Suppressor macrophage treated with lipopolysaccharide for 1 hour (primary cell): ENCODE results near the gene TMEM91.
"Not testable (repeated sequence)": the region's sequence is repeated elsewhere in the genome, so short reads cannot be mapped to it uniquely, and the experiment has no call there.

ENCODE experiments used
- DNase-seq, 3 donors: peaks; one replicate each; pipeline ENCODE4 v3.0.0-alpha.2; 2020 to 2022

The TMEM91 gene

DNA sequence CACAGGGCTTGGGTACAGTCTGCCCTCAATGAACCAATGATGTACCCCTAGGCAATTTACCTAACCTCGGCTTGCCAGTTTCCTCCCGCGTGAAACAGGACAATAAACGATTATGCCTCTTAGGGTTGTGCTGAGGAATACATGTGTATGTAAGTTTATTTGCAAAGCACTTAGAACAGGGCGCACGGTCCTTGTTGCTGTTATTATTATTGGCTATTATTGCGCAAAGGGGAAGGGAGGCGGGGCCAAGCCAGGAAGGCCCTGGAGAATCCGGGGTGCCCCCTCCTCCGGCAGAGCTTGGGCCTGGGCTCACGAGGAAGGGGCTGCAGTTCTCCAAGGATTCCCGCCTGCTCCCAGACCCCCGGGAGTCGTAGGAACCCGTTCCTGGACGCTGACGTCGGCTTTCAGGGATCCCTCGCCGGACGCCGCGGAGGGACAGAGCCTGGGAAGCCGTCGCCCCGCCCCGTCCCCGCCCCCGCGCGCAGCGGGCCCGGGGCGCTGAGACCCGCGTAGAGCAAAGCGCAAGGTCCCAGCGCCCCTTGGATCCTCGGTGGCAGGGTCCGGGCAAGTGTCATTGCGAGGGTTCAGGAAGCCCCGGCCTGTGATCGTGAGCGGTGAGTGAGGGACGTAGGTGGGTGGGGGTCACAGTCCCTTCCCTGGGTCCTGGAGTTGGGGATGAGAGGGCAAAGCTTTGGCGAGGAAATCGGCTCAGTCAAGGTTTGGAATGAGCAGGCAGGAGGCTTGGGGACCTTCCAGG is at the start of gene TMEM91:
TSS of gene TMEM91 (plus strand) at position 293 of the 757 bp plus-strand sequence. CDS start 1,777 bp downstream, outside the sequence.
- DNase-seq = peak; percentile 48 to 64 (median 59)

DNA sequence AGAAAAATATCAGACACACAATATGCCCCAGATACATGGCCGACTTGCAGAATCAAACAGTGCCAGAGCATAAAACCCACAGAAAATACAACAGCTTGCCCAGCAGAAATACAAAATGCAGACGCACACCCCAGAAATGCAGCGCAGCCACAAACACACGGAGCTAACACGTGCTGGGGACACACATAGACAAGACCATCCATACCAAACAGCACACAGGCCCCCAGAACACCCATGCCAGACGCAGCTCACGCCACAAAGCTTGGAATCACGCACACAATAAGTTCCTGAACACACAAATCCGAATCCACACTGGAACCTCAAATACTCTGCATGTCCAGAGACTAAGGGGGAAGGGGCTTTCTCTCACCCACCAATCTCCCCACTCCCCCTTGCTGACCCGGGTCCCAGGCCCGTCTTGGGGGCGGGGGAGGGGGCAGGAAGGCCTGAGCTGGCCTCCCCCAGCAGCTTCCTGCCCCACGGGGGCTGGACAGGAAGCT is 49.2 kb upstream of the TMEM91 start:
- peak in 2 of 3 donors; percentile 19 to 27 for DNase-seq

DNA sequence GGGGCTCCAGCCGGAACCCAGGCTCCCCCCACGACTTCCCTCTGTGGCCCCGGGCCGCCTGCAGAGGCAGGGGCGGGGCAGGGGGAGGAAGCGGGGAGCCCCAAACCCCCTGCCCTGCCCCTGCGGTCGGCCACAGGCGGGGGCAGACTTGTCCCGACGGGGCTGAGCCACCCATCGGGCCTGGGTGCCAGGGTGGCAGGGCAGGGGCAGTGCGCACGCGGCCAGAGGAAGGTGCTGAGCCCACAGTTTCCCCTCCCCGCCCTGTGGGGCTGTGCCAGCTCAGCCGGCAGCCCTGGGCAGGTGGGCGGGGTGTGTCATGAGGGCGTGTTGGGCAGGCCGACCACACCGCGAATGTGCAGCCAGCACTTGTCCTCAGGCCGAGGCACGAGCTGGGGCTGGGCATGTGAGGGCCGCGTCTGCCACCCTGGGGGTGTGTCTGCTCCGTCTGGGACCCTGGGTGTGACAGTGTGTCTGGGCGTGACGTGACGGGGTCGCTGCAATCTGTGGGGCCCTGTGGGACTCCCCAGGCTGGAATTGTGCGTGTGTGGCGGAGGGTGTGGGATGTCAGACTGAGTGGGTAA is 48.7 kb upstream of the TMEM91 start:
- peak; percentile 90 to 94 (median 92) for DNase-seq

DNA sequence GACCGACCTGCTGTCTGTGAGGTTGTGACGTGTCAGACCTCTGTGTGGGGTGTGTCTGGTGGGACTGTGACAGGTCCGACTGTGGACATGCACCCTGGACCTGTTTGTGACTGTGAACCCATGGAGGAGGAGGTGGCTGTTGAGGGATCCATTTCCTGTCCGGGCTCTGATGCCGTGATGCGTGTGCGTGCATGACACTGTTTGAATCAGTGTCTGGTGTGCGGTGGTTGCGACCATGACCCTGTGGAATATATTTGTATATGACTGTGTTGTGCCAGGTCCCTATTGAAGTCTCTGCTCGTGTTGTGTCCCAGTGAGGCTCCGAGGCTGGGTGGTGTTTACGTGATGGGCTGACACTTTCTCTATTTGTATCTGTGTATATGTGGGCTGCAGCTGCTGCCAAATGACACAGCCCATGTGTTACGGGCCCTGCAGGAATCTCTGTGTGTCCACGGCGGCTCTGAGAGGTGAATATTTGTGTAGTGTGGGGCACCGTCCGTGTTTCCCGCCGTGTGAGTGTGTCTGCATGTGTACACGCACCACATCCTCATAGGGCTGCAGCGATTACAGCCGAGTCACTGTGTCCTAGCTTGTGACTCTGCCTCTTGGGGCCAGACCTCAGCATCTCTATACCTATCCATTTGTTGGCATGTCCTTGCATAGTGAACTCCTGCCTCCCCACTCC is 48.0 kb upstream of the TMEM91 start:
- DNase-seq = peak; percentile 51 to 69 (median 63)

DNA sequence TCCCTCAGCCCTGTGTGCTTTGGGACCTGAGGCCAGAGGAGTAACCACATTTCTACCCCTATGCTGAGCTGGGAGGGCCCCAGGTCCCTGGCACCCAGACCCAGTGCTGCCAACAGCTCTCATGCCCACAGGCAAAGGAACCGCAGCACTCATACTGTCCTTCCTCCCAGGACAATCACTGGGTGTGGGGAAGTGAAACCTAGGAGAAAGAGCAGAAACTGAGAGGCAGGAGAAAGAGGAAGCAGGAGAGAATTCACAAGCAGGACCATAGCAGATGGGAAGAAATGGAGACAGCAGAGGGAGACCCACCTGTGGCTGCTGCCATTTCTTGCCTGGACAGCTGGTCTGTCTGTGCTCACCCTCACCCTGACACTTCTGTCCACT is 47.5 kb upstream of the TMEM91 start:
- peak; percentile 88 to 91 (median 88) for DNase-seq

DNA sequence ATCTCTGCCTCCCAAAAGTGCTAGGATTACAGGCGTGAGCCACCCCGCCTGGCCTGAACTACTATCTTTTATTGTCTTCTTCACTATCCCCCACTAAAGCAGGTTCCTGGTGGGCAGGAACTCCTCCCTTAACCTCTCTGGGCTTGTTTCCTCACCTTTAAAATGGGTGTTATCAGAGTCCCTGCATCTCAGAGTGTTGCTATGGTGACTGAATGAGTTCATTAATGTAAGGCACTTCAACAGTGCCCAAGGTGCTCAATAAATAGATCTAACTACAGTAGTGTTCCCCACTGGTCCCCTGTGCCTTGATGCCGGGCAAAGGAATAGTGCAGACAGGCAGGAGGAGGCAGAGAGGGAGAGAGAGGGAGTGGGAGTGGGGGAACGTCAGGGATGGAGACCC is 45.9 kb upstream of the TMEM91 start:
- no peak for DNase-seq

DNA sequence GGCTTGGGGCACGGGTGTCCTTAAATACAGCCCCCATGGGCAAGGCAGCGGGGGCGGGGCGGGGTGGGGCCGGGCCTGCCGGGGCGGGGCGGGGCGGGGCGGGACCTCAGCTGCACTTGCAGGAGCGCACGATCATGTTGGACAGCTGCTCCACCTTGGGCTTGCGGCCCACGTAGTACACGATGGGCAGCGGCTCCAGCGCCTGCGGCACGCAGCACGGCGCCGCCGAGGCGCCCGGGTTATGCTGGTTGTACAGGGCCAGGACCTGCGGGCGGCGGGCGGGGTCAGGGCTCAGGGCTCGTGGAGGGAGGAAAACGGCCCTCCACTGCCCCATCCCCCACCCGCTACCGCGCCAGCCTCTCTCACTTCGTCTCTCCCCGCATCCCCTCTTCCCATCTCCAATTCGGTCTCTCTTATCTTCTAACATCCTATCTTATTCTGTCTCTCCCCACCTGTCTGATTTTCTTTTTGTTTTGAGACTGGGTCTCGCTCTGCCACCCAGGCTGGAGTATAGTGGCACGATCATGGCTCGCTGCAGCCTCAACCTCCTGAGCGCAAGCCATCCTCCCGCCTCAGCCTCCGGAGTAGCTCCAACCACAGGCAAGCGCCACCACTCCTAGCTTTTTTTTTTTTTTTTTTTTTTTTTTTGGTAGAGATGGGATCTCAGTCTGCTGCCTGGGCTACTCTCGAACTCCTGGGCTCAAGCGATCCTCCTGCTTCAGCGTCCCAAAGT is 45.2 kb upstream of the TMEM91 start:
- DNase-seq = no peak

DNA sequence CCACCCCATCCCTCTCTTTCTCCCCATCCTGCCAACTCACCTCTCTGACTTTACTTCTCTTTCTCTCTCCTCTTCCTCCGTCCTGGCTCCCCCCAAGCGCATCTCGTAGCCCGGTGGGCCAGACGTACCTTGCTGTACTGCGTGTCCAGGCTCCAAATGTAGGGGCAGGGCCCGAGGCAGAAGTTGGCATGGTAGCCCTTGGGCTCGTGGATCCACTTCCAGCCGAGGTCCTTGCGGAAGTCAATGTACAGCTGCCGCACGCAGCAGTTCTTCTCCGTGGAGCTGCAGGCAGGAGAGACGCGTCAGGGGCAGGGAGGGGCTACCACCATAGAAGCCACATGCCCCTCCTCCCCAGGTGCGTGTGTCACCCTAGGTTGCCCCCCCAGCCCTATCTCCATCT is 44.3 kb upstream of the TMEM91 start:
- DNase-seq = no peak

DNA sequence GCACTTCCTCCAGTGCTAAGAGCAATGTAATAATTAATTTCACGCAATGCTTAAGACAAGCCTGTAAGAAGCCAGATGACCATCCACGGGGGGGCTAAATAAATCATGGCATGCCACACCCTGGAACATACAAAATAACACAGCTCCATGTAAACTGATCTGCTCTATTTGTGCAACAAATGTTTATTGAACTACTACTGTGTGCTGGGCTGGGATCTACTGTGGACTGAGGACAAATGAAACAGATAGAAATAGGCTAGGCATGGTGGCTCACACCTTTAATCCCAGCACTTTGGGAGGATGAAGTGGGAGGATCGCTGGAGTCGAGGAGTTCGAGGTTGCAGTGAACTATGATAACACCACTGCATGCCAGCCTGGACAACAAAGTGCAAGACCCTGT is 43.9 kb upstream of the TMEM91 start:
- no peak for DNase-seq

DNA sequence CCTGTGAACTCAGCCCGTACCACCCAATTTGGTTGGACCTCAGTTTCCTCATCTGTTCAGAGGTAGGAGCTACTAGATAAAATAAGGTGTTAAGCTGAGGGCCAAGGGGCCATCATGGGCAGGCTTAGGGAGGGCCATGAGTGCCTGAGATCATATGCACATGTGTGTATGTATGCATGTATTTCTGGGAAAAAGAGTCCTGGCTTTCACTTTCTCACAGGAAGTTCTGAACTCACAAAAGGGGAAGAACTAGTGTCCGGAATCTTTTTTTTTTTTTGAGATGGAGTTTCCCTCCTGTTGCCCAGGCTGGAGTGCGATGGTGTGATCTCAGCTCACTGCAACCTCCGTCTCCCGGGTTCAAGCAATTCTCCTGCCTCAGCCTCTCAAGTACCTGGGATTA is 41.5 kb upstream of the TMEM91 start:
- DNase-seq = peak; percentile 84 to 97 (median 93)

DNA sequence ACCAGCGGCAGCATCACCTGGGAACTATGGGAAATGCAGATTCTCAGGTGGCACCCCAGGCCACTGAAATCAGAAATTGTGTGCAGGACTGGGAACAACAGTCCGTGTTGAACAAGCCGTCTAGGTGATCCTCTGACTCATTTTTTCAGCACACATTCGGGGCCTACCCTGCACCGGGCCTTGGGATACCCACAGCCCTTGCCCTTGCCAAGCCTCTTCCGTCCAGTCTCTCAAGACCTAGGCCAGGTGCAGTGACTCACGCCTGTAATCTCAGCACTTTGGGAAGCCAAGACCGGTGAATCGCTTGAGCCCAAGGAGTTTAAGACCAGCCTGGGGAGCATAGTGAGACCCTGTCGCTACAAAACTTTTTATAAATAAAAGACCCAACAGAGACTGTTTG is 40.9 kb upstream of the TMEM91 start:
- DNase-seq = no peak

DNA sequence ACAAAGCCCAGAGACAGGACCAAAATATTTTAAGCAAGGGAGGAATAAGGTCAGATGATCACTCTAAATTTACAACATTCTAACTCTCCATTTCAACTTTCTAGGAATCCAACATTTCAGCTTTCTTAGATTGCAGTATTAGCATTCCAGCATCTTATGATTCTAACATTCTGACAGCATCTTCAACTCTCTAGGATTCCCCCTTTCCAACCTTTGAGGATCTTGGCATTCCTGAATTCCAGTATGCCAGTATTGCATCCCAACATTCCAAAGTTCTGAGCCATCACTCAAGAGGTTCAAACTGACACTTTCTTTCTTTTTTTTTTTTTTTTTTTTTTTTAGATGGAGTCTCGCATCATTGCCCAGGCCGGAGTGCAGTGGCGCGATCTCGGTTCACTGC is 36.4 kb upstream of the TMEM91 start:
- DNase-seq = no peak

DNA sequence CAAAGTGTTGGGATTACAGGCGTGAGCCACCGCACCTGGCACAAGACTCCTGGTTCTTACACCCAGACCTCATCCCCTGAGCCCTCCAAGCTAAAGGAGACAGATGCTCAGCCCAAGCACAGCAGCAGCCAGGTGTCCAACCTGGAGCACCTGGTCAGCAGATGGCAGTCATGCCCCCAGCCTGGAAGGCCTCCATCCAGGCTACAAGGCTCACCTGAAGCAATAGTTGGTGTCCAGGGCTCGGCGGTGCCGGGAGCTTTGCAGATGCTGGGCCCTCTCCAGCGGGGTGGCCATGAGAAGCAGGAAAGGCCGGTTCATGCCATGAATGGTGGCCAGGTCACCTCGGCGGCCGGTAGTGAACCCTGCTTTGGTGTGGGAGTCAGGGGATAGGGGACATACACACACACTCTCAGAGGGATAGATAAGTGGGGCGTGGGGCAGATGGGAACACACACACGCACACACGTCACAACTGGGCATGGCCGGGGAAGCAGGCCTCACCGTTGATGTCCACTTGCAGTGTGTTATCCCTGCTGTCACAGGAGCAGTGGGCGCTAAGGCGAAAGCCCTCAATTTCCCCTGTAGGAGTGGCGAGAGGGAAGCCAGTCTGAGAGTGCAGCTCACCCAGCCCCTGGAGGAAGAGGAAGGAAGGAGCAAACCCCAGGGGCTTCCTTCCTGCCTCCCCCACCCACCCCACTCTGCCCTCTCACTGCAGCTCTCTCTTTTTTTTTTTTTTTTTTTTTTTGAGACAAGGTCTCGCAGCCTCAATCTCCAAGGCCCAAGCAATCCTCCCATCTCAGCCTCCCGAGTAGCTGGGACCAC is 34.5 kb upstream of the TMEM91 start:
- peak in 2 of 3 donors; percentile 51 to 58 for DNase-seq

DNA sequence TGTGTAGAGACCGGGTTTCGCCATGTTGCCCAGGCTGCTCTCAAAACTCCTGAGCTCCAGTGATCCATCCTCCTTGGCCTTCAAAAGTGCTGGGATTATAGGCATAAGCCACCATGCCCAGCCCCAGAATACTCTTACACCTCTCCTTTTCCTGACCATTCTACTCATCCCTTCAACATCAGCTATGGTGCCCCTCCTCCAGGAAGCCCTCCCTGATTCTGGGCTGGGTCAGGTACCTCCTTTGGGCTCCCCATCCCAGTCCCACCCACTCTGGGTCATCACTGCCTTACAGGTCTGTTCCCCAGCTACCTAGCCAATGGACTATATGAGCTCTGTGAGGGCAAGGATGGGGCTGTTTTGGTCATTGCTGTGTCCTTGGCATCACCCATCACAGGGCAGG is 32.2 kb upstream of the TMEM91 start:
- no peak for DNase-seq

DNA sequence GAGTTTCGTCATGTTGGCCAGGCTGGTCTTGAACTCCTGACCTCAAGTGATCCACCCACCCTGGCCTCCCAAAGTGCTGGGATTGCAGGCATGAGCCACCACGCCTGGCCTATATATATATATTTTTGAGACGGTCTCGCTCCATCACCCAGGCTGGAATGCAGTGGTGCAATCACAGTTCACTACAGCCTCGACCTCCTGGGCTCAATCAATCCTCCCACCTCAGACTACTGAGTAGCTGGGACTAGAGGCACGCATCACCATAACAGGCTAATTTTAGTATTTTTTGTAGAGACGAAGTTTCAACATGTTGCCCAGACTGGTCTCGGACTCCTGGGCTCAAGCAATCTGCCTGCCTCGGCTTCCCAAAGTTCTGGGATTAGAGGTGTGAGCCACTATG is 29.4 kb upstream of the TMEM91 start:
- not testable (repeated sequence) for DNase-seq

DNA sequence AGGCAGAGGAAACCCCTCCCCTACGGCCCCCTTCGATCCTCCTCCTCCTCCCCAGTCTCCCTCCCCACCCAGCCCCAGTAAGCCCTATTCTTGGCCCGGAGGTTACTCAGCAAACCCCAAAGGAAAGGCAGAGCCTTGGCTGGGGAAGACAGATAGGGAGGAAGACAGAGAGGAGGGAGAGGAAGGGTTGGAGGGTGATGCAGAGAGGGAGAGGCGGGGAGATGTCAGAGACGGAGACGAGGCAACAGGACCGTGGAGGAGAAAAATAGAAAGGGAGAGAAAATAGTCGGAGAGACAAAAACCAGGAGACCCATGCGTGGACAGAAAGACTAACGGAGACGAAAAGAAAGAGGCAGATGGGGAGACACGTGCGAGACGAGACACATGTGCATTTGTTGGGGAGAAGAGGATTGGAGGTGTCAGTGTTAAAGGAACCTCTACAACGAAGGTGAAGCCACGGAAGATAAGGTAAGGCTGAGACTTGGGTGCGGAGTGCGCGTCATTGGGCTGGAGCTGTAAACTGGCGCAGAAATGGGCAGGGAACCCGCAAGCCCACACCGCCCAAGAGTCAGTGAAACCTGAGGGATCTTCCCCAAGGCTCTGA is 25.5 kb upstream of the TMEM91 start:
- DNase-seq = peak in 1 of 3 donors; percentile 28

DNA sequence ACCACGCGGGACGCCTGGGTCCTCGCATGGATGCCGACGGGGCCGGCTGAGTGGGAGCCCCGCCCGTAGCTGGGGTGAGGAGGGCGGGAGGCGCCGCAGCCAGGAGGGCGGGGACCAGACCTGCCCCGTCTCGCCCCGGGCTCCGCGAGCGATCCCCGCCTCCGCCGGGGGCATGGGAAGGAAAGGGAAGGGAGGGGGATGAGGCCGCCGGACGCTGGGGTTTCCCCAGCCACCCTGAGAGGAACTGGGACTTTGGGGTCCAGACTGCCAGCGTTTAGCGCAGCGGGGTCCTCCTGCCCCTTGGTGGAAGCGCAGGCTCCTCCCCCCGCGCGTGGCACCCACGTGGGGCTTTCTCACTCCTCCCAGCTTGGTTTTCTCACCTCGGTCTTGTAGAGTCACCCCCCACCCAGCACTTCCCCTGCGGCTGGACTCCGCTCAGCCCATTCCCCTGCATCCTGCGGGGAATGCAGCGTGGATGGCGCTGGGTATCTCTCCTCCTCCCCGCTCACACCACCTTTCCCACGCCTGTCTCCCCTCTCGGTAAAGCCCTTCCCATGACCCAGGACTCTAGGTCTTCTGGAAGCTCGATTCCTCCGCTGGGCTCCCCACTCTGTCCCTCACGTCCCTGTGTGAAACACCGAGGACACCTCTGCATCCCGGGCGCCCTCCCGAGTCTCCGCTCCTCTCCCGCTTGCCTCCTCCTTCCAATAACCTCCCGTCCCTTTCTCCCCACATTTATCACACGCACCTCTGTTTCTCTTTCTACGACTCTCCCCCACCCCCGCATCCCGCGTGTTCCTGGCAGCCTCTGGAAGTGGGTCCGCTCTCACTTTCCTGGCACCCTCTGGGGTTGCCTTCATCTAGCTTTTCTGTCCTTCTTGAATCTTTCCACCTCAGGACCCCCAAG is 24.7 kb upstream of the TMEM91 start:
- peak; percentile 78 to 92 (median 83) for DNase-seq

DNA sequence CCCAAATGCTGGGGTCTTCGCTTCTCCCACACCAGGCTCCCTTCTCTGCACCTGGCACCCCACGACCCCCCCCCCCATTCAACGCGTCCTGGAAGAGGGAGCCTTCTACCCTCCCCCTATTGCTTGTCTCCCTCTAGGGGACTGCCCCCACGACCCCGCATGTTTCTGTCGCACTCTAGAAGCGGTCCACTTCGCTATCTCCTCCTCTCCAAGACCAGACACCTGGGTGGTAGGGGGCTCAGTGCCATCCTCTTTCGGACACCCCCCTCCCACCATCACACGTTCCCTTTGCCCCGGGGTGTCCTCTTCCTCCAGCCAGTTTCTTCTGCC is 24.1 kb upstream of the TMEM91 start:
- DNase-seq = no peak

DNA sequence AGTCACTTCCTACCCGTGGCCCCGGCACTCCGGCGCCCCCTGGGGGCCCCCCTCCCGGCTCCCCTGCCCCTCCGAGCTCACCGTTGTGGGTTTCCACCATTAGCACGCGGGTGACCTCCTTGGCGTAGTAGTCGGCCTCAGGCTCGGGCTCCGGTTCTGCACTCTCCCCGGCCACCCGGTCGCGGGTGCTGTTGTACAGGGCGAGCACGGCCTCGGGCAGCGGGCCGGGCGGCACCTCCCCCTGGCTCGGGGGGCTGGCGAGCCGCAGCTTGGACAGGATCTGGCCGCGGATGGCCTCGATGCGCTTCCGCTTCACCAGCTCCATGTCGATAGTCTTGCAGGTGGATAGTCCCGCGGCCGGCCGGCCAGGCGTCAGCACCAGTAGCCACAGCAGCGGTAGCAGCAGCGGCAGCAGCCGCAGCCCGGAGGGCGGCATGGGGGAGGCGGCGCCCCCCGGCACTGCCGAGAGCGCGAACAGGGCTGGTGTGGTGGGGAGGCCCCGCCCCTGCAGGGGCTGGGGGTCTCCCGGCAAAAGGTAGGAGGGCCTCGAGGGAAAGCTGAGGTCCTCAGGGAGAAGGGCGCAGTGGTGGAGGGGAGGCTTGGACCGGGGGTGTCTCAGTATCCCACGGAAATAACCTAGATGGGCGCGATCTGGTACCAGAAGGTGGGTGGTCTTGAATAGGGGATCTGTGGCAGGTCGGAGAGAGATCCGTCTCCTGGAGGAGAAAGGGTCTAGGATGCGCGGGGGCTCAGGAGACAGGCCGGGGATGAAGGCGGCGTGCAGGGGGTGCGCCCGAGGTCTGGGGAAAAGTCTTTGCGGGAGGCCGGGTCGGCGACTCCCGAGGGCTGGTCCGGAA is 23.5 kb upstream of the TMEM91 start:
- DNase-seq = peak; percentile 72 to 89 (median 77)
